ENCODE results near the gene DPY30.
A peak's percentile ranks its signal among the peaks of the same experiment; 100 is the strongest.

Gene DPY30

DNA sequence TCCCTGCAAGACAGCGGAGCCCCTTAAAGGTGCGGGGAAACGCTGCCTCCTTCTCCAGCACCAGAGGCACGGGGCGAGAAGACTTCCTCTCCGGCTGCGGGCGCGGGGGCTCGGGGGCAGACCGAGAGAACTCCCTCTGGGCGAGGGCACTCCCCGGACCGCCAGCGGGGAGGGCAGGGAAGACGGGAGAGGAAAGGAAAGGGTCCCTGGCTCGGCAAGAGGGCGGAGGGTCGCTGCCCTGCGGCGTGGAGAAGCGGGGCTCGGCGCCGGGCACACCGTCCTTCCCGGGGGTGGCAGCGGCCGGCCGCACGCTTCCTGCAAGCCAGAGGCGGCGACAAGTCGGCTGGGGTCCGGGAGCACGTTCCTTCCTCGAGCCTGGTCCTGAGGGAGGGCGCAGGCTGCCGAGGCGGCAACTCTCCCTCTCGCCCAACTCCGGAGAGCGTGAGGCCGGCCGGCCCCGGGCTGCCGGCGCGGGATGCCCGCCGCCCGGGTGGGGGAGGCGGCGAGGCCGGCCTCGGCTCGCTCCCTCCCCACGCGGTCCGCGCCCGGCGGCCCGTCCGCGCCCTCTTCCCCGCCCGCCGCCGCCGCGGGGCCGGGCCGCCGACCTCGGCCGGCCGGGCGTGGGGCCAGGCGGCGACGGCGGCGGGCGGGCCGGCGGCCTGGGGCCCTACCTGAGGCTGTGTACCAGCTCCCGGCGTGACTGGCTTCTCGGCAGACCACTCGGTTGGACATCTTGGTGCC lies 29.9 kb downstream of the DPY30 start:
- peak in 1 of 2 experiments; percentile 6 for DNase-seq

GRCh38 chr2:32008805-32009515 lies 30.6 kb downstream of the DPY30 start:
- DNase-seq, result peak in 1 of 2 experiments; percentile 14

- DNase-seq, result no peak
These were observed 32.5 kb downstream of the DPY30 start for GRCh38 chr2:32007121-32007391.

DNA sequence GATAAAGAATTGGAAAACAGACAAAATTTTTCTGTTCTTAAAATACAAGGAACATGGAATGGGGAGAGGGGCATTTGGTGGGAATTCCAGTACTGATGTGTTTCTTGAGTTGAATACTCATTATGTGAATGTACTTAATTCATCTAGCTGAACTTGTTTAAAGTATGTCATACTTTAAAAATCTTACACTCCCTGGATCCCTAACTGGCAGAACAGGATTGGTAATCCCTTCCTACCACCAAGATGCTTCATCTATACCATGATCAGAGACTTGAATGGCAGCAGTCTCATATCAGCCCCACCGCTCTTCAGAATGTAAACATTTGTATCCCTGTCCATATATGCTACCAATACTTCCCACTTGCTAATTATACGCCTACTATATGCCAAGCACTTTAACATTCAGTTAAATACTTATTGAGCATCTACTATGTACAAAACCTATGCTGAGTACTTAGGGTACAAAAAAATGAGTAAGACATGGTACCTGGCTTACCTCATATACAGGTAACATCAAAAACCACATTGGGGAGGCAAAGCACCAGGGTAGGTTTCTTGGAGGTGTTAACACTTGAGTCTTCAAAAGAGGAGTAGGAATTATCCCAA lies 34.1 kb downstream of the DPY30 start:
- no peak for DNase-seq

DNA sequence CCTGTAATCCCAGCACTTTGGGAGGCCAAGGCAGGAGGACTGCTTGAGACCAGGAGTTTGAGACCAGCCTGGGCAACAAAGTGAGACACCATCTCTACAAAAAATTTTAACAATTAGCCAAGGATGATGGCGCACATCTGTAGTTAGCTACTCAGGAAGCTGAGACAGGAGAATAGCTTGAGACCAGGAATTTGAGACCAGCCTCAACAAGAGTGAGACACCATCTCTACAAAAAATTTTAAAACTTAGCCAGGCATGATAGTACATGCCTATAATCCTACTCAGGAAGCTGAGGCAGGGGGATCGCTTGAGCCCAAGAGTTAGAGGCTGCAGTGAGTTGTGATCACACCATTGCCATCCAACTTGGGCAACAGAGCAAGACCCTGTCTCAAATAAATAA lies 35.8 kb downstream of the DPY30 start:
- no peak for DNase-seq

DNA sequence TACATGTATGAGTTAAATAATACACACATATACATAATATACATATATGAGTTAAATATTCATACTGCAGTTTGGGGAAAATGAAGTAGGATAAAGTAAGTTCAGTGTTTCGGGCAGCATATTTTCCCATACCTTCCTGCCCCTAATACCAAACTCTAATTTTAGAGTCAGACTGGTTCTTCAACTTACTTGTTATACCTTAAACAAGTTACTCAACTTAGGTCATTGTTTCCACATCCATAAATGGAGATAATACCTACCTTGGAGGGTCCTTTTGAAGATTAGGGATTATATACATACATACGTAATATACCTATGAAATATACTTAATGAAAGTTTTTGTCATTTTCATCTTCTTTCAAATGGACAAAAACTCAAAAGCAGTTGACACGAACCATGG lies 37.2 kb downstream of the DPY30 start:
- no peak for DNase-seq

- DNase-seq, result no peak
These were observed 40.2 kb downstream of the DPY30 start for GRCh38 chr2:31999438-31999837.

- DNase-seq, result no peak
These were observed 40.7 kb downstream of the DPY30 start for GRCh38 chr2:31998731-31999383.

- no peak for DNase-seq
These were observed 42.0 kb downstream of the DPY30 start for GRCh38 chr2:31997653-31998052.

- DNase-seq, result no peak
These were observed 42.9 kb downstream of the DPY30 start for GRCh38 chr2:31996571-31997150.

- DNase-seq, result no peak
These were observed 46.7 kb downstream of the DPY30 start for GRCh38 chr2:31992934-31993333.

DNA sequence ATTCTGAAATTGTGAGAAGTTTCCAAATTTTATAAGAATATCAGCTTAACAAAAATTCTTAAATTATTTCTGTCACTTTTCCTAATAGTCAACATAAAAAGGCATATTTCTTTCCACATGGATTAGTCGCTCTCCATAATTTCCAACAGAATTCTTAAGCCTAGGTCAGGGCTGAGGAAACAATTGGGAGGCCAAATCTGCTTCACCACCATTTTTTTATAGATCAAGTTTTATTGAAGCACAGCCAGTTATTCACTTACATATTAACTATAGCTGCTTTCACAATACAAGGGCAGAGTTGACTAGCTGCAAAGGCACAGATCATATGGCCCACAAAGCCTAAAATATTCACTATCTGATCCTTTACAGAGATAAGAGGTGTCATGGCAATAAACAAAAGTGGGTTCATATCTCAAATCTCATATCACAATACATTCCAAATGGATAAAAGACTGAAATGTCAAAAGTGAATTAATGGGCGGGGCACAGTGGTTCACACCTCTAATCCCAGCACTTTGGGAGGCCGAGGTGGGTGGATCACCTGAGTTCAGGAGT lies 47.5 kb downstream of the DPY30 start:
- no peak for DNase-seq

DNA sequence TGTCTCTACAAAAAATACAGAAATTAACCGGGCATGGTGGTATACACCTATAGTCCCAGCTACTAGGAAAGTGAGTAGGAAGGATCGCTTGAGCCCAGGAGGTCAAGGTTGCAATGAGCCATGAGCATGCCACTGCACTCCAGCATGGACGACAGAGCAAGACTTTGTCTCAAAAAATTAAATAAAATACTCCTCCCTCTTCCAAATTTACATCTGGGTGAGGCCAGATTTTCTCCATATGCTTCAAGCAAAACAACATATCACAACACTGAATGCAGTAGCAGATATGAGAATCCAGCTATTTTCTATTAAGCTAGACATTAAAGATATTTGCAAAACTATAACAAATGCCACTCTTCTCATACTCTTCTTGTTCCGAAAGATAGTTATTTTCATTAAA lies 49.7 kb downstream of the DPY30 start:
- DNase-seq, result no peak

GRCh38 chr2:31987454-31988220 lies 52.0 kb downstream of the DPY30 start:
- no peak for DNase-seq

DNA sequence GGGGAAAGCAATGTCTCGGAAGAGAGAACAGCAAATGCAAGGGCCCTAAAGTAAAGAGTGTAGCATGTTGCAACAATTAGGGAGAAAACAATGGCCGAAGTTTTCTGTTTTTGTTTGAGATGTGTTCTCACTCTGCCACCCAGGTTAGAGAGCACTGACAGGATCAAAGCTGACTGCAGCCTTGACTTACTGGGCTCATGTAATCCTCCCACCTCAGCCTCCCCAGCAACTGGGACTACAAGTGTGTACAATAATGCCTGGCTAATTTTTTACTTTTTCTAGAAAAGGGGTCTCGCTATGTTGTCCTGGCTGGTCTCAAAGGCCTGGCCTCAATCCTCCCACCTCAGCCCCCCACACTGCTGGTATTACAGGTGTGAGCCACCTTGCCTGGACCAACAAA lies 52.7 kb downstream of the DPY30 start:
- DNase-seq, result no peak

DNA sequence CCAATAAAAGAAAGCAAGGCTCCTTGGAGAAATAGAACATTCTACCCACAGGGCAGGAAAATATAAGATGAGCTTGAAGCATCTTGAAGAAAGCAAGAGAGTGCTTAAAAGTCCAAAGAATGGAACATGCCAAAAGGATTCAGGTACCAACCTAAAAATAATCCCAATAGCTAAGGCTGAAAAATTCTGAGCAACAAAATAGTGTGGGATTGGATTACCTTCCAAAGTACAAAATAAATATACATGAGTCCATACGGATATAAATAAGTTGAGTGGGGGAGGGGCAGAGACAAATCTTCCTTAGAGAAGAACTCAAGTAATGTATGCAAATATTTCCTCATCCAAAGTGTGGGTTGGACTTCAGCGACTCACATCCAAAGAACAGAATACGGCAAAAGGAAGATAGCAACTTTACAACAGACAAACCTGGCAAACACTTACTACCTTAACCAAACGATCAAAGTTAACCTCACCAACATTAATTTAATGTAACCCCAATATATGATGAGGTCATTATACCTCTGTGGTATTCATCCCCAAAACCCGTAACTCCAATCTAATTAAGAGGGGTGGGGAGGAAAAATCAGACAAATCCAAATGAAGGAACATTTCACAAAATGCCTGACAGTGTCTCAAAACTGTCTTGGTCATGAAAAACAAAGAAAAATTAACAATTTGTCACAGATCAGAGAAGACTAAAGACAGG lies 55.7 kb downstream of the DPY30 start:
- no peak for DNase-seq

- no peak for DNase-seq
These were observed 58.8 kb downstream of the DPY30 start for GRCh38 chr2:31980674-31981356.

- no peak for DNase-seq
These were observed 59.6 kb downstream of the DPY30 start for GRCh38 chr2:31979956-31980355.

DNA sequence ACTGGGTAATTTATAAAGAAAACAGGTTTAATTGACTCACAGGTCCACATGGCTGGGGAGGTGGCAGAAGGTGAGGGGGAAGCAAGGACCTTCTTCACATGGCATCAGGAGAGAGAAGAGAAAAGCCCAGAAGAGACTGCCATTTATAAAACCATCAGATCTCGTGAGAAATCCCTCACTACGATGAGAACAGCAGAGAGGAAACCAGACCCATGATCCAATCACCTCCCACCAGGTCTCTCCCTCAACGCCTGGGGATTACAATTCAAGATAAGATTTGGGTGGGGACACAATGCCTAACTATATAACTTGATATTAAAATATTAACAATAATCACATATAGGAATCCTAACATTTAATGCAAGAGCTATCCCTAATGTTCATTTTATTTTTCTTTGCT lies 60.6 kb downstream of the DPY30 start:
- DNase-seq, result no peak

DNA sequence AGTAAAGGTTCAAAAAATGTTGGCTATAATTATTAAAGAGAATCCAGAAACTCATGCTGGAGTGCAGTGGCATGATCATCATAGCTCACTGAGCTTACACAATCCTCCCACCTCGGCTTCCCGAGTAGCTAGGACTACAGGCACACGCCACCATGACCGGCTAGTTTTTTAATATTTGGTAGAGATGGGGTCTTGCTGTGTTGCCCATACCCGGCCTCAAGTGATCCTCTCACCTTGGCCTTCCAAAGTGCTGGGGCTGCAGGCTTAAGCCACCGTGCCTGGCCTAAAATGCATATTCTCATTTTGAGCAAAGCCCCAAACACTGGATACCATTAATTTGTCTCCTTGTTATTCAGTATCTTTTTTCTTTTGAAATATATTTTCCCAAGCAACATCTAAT lies 61.2 kb downstream of the DPY30 start:
- DNase-seq, result no peak

Measured in NCI-H187 (cell line).